22Rv1 (cell line): ENCODE measurements around the gene GDA.

ENCODE experiments used
- CTCF ChIP-seq: fragments of 450-650 bp; IDR thresholded peaks from 2 replicates; pipeline ENCODE4 v1.5.1; 2017; ENCODE audit warnings: mild to moderate bottlenecking
- ZFX ChIP-seq: fragments of 450-650 bp; IDR thresholded peaks from 2 replicates; pipeline ENCODE4 v1.6.1; 2017; ENCODE audit warnings: antibody characterized with exemption, borderline replicate concordance

GRCh38 chr9:72255569-72255968, 106.3 kb downstream of the GDA start:
- TF ChIP-seq CTCF (0 out of 2 replicates have a peak, but pooled peaks have one; percentile 1), ZFX (no peak)
